Measurements from ENCODE around the gene CIB2. TPM values are rescaled to one million over a fixed set of nuclear protein-coding genes. Genes with fewer than 3 reads are reported as not detected.

Gene CIB2
- total RNA-seq, 1 donor from 2014 or later, result 9.6 TPM

DNA sequence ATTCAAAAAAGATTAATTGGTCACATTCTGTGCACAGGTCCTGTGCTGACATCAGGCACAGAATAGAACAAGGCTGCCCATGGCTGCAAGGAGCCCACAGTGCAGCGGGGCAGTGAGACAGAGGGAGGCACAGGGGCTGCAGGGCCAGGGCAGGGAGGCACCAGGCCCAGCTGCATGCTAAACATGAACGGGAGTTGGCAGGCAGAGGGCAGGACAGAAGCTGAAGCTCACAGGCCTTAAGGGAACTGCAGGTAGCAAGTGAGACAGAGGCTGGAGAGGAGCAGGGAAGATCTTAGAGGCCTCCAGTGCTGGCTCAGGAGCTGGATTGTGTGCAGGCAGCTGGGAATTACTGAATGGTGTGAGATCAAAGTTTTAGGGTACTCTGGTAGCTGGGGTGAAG lies 44.1 kb upstream of the CIB2 start:
- Mint-ChIP-seq H3K4me1 (ENCODE audit: unreplicated experiment) (no peaks in the 10 kb centered on the region), H3K27ac (ENCODE audit: unreplicated experiment) (no peak overlapping the region), H3K36me3 (ENCODE audit: unreplicated experiment) (peaks cover 23% of the 10 kb centered on the region), H3K4me3 (ENCODE audit: unreplicated experiment) (no peak overlapping the region), H3K9me3 (ENCODE audit: unreplicated experiment) (no peaks in the 10 kb centered on the region), H3K27me3 (ENCODE audit: unreplicated experiment) (peaks cover 2% of the 10 kb centered on the region)
- TF ChIP-seq CTCF (IDR thresholded peaks at IDR 0.05), result no peak
- no peak for DNase-seq (ENCODE audit: extremely low spot score, unreplicated experiment)

- Mint-ChIP-seq H3K4me1 (ENCODE audit: unreplicated experiment) (no peaks in the 10 kb centered on the region), H3K36me3 (ENCODE audit: unreplicated experiment) (peaks cover 29% of the 10 kb centered on the region), H3K27ac (ENCODE audit: unreplicated experiment) (no peak overlapping the region), H3K4me3 (ENCODE audit: unreplicated experiment) (no peak overlapping the region), H3K9me3 (ENCODE audit: unreplicated experiment) (no peaks in the 10 kb centered on the region), H3K27me3 (ENCODE audit: unreplicated experiment) (peaks cover 2% of the 10 kb centered on the region)
- TF ChIP-seq CTCF (IDR thresholded peaks at IDR 0.05), result no peak
- no peak for DNase-seq (ENCODE audit: extremely low spot score, unreplicated experiment)
Measured at GRCh38 chr15:78174401-78174800, 43.2 kb upstream of the CIB2 start.

DNA sequence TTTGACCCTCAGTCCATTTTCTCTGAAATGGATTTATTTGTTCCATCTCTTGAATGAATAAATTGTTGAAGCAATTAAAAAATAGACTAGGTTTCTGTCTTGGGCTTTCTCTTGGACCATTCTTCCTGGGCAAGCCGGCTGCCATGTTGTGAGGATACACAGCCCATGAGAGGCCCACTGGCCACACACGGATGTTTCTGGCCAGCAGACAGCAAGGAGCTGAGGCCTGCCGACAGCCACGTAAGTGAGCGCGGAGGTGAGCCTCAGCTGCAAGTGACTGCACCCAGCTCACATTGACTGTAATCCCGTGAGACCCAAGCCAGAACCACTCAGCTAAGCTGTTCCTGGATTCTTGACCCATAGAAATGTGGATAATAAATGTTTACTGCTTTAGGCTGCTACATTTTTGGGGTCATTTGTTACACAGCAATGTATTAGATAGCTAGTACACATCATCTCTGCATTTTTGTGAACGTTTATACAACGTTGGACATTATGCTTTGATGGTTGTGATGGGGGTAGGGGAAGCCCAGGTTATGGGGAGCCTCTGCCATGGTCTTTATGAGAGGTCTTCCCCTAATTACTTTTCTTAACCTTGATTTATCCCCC lies 40.7 kb upstream of the CIB2 start:
- TF ChIP-seq CTCF (IDR thresholded peaks at IDR 0.05), result no peak
- DNase-seq (ENCODE audit: extremely low spot score, unreplicated experiment), result no peak
- H3K27me3 Mint-ChIP-seq (ENCODE audit: unreplicated experiment), result peaks cover under 1% of the 10 kb centered on the region
- no peaks in the 10 kb centered on the region for H3K9me3 Mint-ChIP-seq (ENCODE audit: unreplicated experiment)
- H3K27ac Mint-ChIP-seq (ENCODE audit: unreplicated experiment), result no peak overlapping the region
- peaks cover 43% of the 10 kb centered on the region for H3K36me3 Mint-ChIP-seq (ENCODE audit: unreplicated experiment)
- no peak overlapping the region for H3K4me3 Mint-ChIP-seq (ENCODE audit: unreplicated experiment)
- H3K4me1 Mint-ChIP-seq (ENCODE audit: unreplicated experiment), result no peaks in the 10 kb centered on the region

GRCh38 chr15:78170848-78171773 lies 39.9 kb upstream of the CIB2 start:
- no peaks in the 10 kb centered on the region for H3K4me1 Mint-ChIP-seq (ENCODE audit: unreplicated experiment)
- no peak for DNase-seq (ENCODE audit: extremely low spot score, unreplicated experiment)
- H3K4me3 Mint-ChIP-seq (ENCODE audit: unreplicated experiment), result no peak overlapping the region
- no peak for TF ChIP-seq CTCF (IDR thresholded peaks at IDR 0.05)
- H3K9me3 Mint-ChIP-seq (ENCODE audit: unreplicated experiment), result no peaks in the 10 kb centered on the region
- H3K36me3 Mint-ChIP-seq (ENCODE audit: unreplicated experiment), result peaks cover 47% of the 10 kb centered on the region
- H3K27ac Mint-ChIP-seq (ENCODE audit: unreplicated experiment), result no peak overlapping the region
- no peaks in the 10 kb centered on the region for H3K27me3 Mint-ChIP-seq (ENCODE audit: unreplicated experiment)

GRCh38 chr15:78168608-78169007 lies 37.4 kb upstream of the CIB2 start:
- no peak for TF ChIP-seq CTCF (IDR thresholded peaks at IDR 0.05)

More at GRCh38 chr15:78168608-78169007, 37.4 kb upstream of the CIB2 start:
- no peak for DNase-seq (ENCODE audit: extremely low spot score, unreplicated experiment)
- H3K4me3 Mint-ChIP-seq (ENCODE audit: unreplicated experiment), result no peak overlapping the region
- H3K27ac Mint-ChIP-seq (ENCODE audit: unreplicated experiment), result no peak overlapping the region
- H3K4me1 Mint-ChIP-seq (ENCODE audit: unreplicated experiment), result no peaks in the 10 kb centered on the region
- H3K36me3 Mint-ChIP-seq (ENCODE audit: unreplicated experiment), result peaks cover 62% of the 10 kb centered on the region
- H3K27me3 Mint-ChIP-seq (ENCODE audit: unreplicated experiment), result no peaks in the 10 kb centered on the region
- H3K9me3 Mint-ChIP-seq (ENCODE audit: unreplicated experiment), result no peaks in the 10 kb centered on the region
